ENCODE measurements around the gene HHIP. TPM values are rescaled to one million over a fixed set of nuclear protein-coding genes. Genes with fewer than 3 reads are reported as not detected.
"Not testable (repeated sequence)": the region's sequence is repeated elsewhere in the genome, so short reads cannot be mapped to it uniquely, and the experiment has no call there.

Gene HHIP
- total RNA-seq, 4 donors from 2014 or later: 0.10 to 0.34 TPM; not detected in 2

GRCh38 chr4:144748814-144749555 is 103.0 kb downstream of the HHIP start:
- Histone ChIP-seq H3K4me1 (no peaks in the 10 kb centered on the region), H3K27me3 (no peaks in the 10 kb centered on the region), H3K9me3 (no peaks in the 10 kb centered on the region), H3K36me3 (no peaks in the 10 kb centered on the region), H3K4me3 (no peak overlapping the region), H3K27ac (no peak overlapping the region)
- 58% methylated on average over 3 of the region's 4 CpGs for WGBS
- no peak for DNase-seq (ENCODE audit: low spot score in 2 of 2)
- no peak for TF ChIP-seq EP300 (IDR thresholded peaks at IDR 0.05)
- TF ChIP-seq POLR2A (IDR thresholded peaks at IDR 0.05): no peak
- no peak for TF ChIP-seq POLR2AphosphoS5 (IDR thresholded peaks at IDR 0.05)
- no peak for TF ChIP-seq CTCF (IDR thresholded peaks at IDR 0.05)

GRCh38 chr4:144750348-144750747 is 104.4 kb downstream of the HHIP start:
- DNase-seq (ENCODE audit: low spot score in 2 of 2): no peak
- H3K9me3 ChIP-seq: no peaks in the 10 kb centered on the region
- 87% methylated on average over 2 of the region's 2 CpGs for WGBS
- no peaks in the 10 kb centered on the region for H3K4me1 ChIP-seq
- H3K36me3 ChIP-seq: no peaks in the 10 kb centered on the region
- H3K4me3 ChIP-seq: no peak overlapping the region
- TF ChIP-seq CTCF (IDR thresholded peaks at IDR 0.05): no peak
- TF ChIP-seq POLR2A (IDR thresholded peaks at IDR 0.05): no peak
- TF ChIP-seq EP300 (IDR thresholded peaks at IDR 0.05): no peak
- no peak for TF ChIP-seq POLR2AphosphoS5 (IDR thresholded peaks at IDR 0.05)
- H3K27me3 ChIP-seq: no peaks in the 10 kb centered on the region
- H3K27ac ChIP-seq: no peak overlapping the region

- Histone ChIP-seq H3K9me3 (no peaks in the 10 kb centered on the region), H3K4me3 (no peak overlapping the region), H3K4me1 (no peaks in the 10 kb centered on the region), H3K27ac (no peak overlapping the region), H3K27me3 (no peaks in the 10 kb centered on the region), H3K36me3 (no peaks in the 10 kb centered on the region)
- WGBS: 91% methylated on average over 3 of the region's 3 CpGs
- no peak for DNase-seq (ENCODE audit: low spot score in 2 of 2)
- TF ChIP-seq EP300 (IDR thresholded peaks at IDR 0.05): no peak
- TF ChIP-seq POLR2A (IDR thresholded peaks at IDR 0.05): no peak
- TF ChIP-seq POLR2AphosphoS5 (IDR thresholded peaks at IDR 0.05): no peak
Measured at GRCh38 chr4:144754562-144755410, 108.8 kb downstream of the HHIP start.

- H3K4me1 ChIP-seq: no peaks in the 10 kb centered on the region
- no peaks in the 10 kb centered on the region for H3K9me3 ChIP-seq
- no peaks in the 10 kb centered on the region for H3K36me3 ChIP-seq
- no peak for DNase-seq (ENCODE audit: low spot score in 2 of 2)
- TF ChIP-seq POLR2AphosphoS5 (IDR thresholded peaks at IDR 0.05): no peak
- TF ChIP-seq POLR2A (IDR thresholded peaks at IDR 0.05): no peak
- no peak for TF ChIP-seq EP300 (IDR thresholded peaks at IDR 0.05)
- TF ChIP-seq CTCF (IDR thresholded peaks at IDR 0.05): no peak
- H3K27me3 ChIP-seq: no peaks in the 10 kb centered on the region
- no peak overlapping the region for H3K4me3 ChIP-seq
- 89% methylated on average over 1 of the region's 1 CpG for WGBS
- H3K27ac ChIP-seq: no peak overlapping the region
Measured at GRCh38 chr4:144757969-144758368, 112.0 kb downstream of the HHIP start.

DNA sequence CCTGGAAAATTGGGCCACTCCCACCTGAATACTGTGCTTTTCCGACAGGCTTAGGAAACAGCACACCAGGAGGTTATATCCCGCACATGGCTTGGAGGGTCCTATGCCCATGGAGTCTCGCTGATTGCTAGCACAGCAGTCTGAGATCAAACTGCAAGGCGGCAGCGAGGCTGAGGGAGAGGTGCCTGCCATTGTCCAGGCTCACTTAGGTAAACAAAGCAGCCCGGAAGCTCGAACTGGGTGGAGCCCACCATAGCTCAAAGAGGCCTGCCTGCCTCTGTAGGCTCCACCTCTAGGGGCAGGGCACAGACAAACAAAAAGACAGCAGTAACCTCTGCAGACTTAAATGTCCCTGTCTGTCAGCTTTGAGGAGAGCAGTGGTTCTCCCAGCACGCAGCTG is 122.9 kb downstream of the HHIP start:
- H3K27me3 ChIP-seq; H3K27ac ChIP-seq; DNase-seq (ENCODE audit: low spot score in 2 of 2); H3K4me1 ChIP-seq; H3K4me3 ChIP-seq; H3K9me3 ChIP-seq; H3K36me3 ChIP-seq: not testable (repeated sequence)
- 45% methylated on average over 5 of the region's 8 CpGs for WGBS

- Histone ChIP-seq H3K4me3 (no peak overlapping the region), H3K27ac (no peak overlapping the region), H3K27me3 (no peaks in the 10 kb centered on the region), H3K4me1 (no peaks in the 10 kb centered on the region), H3K9me3 (no peaks in the 10 kb centered on the region), H3K36me3 (no peaks in the 10 kb centered on the region)
- no peak for DNase-seq (ENCODE audit: low spot score in 2 of 2)
- 78% methylated on average over 2 of the region's 2 CpGs for WGBS
- no peak for TF ChIP-seq POLR2A (IDR thresholded peaks at IDR 0.05)
- TF ChIP-seq CTCF (IDR thresholded peaks at IDR 0.05): no peak
- TF ChIP-seq POLR2AphosphoS5 (IDR thresholded peaks at IDR 0.05): no peak
- TF ChIP-seq EP300 (IDR thresholded peaks at IDR 0.05): no peak
Measured at GRCh38 chr4:144778364-144778763, 132.4 kb downstream of the HHIP start.
